MM.1S (cell line): Measurements from ENCODE around the gene PFAS.

Experiments used
- DNase-seq: peaks from one replicate; pipeline ENCODE4 v3.0.0-alpha.2; 2015
- H2AFZ ChIP-seq: fragments of 300-600 bp; sonication (generic); 2 replicates; pipeline ENCODE4 v1.6.0; 2016; ENCODE audit warnings: antibody characterized with exemption, low read length
- H3F3A ChIP-seq: fragments of 300-600 bp; sonication (generic); 2 replicates; pipeline ENCODE4 v1.6.1; 2016; ENCODE audit warnings: mild to moderate bottlenecking, antibody characterized with exemption, low read length, moderate library complexity, mixed read lengths; ENCODE audit not compliant: insufficient read depth
- H3K27ac ChIP-seq: fragments of 300-600 bp; sonication (generic); 2 replicates; pipeline ENCODE4 v1.5.1; 2016; ENCODE audit warnings: mild to moderate bottlenecking, low read length
- H3K27me3 ChIP-seq: fragments of 300-600 bp; sonication (generic); replicated peaks from 2 replicates; pipeline ENCODE4 v1.6.0; 2016; ENCODE audit warnings: low read length; ENCODE audit not compliant: insufficient read depth
- H3K36me3 ChIP-seq: fragments of 300-600 bp; sonication (generic); replicated peaks from 2 replicates; pipeline ENCODE4 v1.6.1; 2016; ENCODE audit warnings: mild to moderate bottlenecking, low read length, mixed read lengths; ENCODE audit not compliant: insufficient read depth
- H3K4me1 ChIP-seq: fragments of 300-600 bp; sonication (generic); 2 replicates; pipeline ENCODE4 v1.6.1; 2016; ENCODE audit warnings: low read length, mixed read lengths
- H3K4me2 ChIP-seq: fragments of 300-600 bp; sonication (generic); 2 replicates; pipeline ENCODE4 v1.6.0; 2016; ENCODE audit warnings: low read depth, low read length
- H3K4me3 ChIP-seq: fragments of 300-600 bp; sonication (generic); 2 replicates; pipeline ENCODE4 v1.5.1; 2016; ENCODE audit warnings: low read length, mixed read lengths
- H3K79me2 ChIP-seq: fragments of 300-600 bp; sonication (generic); 2 replicates; pipeline ENCODE4 v1.6.1; 2016; ENCODE audit warnings: mixed run types, low read length, mixed read lengths
- H3K9ac ChIP-seq: fragments of 300-600 bp; sonication (generic); 2 replicates; pipeline ENCODE4 v1.6.1; 2016; ENCODE audit warnings: low read length, mixed read lengths
- H3K9me2 ChIP-seq: fragments of 300-600 bp; sonication (generic); replicated peaks from 2 replicates; pipeline ENCODE4 v1.6.1; 2016; ENCODE audit warnings: mild to moderate bottlenecking, low read length, mixed read lengths; ENCODE audit not compliant: insufficient read depth
- H3K9me3 ChIP-seq: fragments of 300-600 bp; sonication (generic); replicated peaks from 2 replicates; pipeline ENCODE4 v1.6.1; 2016; ENCODE audit warnings: mild to moderate bottlenecking, low read length, mixed read lengths; ENCODE audit not compliant: insufficient read depth
- H4K20me1 ChIP-seq: fragments of 300-600 bp; sonication (generic); 2 replicates; pipeline ENCODE4 v1.6.1; 2016; ENCODE audit warnings: mild to moderate bottlenecking, low read length, moderate library complexity, mixed read lengths; ENCODE audit not compliant: insufficient read depth
- CTCF ChIP-seq: fragments of 300-600 bp; sonication (generic); IDR thresholded peaks from 2 replicates; pipeline ENCODE4 v1.5.1; 2016; ENCODE audit warnings: antibody characterized with exemption, low read length, mixed read lengths
- EZH2 ChIP-seq: fragments of 300-600 bp; sonication (generic); optimal IDR thresholded peaks from 2 replicates; pipeline ENCODE3; 2017; ENCODE audit warnings: low read depth, mild to moderate bottlenecking, antibody characterized with exemption, low read length, mixed read lengths
- EZH2phosphoT487 ChIP-seq: fragments of 300-600 bp; sonication (generic); IDR thresholded peaks from 2 replicates; pipeline ENCODE4 v1.6.1; 2018; ENCODE audit warnings: antibody characterized with exemption, low read length

Gene PFAS

GRCh38 chr17:8311131-8311790 lies 62.2 kb downstream of the PFAS start:
- Histone ChIP-seq H3K4me3 (no peak overlapping the region), H3K9me2 (no peaks in the 10 kb centered on the region), H3K36me3 (no peaks in the 10 kb centered on the region), H4K20me1 (no peaks in the 10 kb centered on the region), H3F3A (no peaks in the 10 kb centered on the region), H3K9me3 (no peaks in the 10 kb centered on the region), H3K4me1 (no peaks in the 10 kb centered on the region), H3K9ac (no peak overlapping the region), H3K79me2 (no peaks in the 10 kb centered on the region), H3K27me3 (peaks cover 64% of the 10 kb centered on the region), H3K27ac (no peak overlapping the region), H2AFZ (no peak overlapping the region), H3K4me2 (no peak overlapping the region)
- TF ChIP-seq CTCF, result no peak
- TF ChIP-seq EZH2, result no peak
- TF ChIP-seq EZH2phosphoT487, result no peak
- no peak for DNase-seq

GRCh38 chr17:8312251-8312650 lies 63.2 kb downstream of the PFAS start:
- TF ChIP-seq EZH2phosphoT487, result no peak
- no peak for TF ChIP-seq CTCF
- TF ChIP-seq EZH2, result no peak
- peaks cover 74% of the 10 kb centered on the region for H3K27me3 ChIP-seq

DNA sequence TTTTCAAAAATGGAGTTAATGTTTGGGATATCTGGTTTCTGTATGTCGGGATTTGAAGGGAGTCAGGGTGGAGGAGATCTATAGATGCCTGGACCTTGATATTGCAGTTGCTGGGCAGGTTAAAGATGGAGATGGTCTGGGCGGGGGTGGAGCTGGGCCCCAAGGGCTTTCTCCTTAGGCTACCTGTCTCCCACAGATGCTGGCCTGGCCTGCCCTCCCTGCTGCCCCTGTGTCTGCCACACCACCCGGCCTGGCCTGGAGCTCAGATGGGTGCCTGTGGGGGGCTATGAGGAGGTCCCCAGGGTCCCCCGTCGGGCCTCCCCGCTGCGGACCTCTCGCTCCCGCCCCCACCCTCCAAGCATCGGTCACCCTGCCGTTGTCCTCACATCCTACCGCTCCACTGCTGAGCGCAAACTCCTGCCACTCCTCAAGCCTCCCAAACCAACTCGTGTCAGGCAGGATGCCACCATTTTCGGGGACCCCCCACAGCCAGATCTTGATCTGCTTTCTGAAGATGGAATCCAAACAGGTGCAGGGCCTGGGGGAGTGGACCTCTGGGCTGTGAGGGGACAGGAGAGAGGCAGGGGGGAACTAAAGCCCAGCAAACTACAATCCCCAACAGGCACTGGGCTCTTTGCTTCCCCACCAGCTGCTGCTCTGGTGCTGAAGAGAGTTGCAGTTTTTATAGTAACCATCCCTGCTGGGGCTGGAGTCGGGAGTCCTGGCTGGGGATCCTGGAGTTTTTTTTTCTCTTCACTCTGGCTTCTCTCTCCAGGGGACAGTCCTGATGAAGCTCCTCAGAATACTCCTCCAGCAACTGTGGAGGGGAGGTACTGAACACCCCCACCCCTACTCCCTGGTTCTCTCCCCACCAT lies 63.9 kb downstream of the PFAS start:
- no peaks in the 10 kb centered on the region for H3F3A ChIP-seq
- no peaks in the 10 kb centered on the region for H3K4me1 ChIP-seq
- H3K27ac ChIP-seq, result no peak overlapping the region
- no peaks in the 10 kb centered on the region for H4K20me1 ChIP-seq
- no peaks in the 10 kb centered on the region for H3K36me3 ChIP-seq
- H3K4me3 ChIP-seq, result no peak overlapping the region
- no peak overlapping the region for H3K4me2 ChIP-seq
- H3K9ac ChIP-seq, result no peak overlapping the region
- DNase-seq, result no peak
- no peak for TF ChIP-seq CTCF
- TF ChIP-seq EZH2, result no peak
- TF ChIP-seq EZH2phosphoT487, result no peak
- no peaks in the 10 kb centered on the region for H3K9me2 ChIP-seq
- H2AFZ ChIP-seq, result no peak overlapping the region
- H3K79me2 ChIP-seq, result no peaks in the 10 kb centered on the region
- H3K9me3 ChIP-seq, result no peaks in the 10 kb centered on the region
- H3K27me3 ChIP-seq, result peaks cover 81% of the 10 kb centered on the region

More at GRCh38 chr17:8312251-8312650, 63.2 kb downstream of the PFAS start:
- no peak overlapping the region for H3K4me3 ChIP-seq
- H3K4me1 ChIP-seq, result no peaks in the 10 kb centered on the region
- H3K9me3 ChIP-seq, result no peaks in the 10 kb centered on the region
- H3K4me2 ChIP-seq, result no peak overlapping the region
- H3K9me2 ChIP-seq, result no peaks in the 10 kb centered on the region
- H3K27ac ChIP-seq, result no peak overlapping the region
- H3K9ac ChIP-seq, result no peak overlapping the region
- no peaks in the 10 kb centered on the region for H4K20me1 ChIP-seq
- H3K36me3 ChIP-seq, result no peaks in the 10 kb centered on the region
- H2AFZ ChIP-seq, result no peak overlapping the region
- DNase-seq, result no peak
- H3F3A ChIP-seq, result no peaks in the 10 kb centered on the region
- no peaks in the 10 kb centered on the region for H3K79me2 ChIP-seq
